ENCODE data around the gene GTF3A. TPM values are rescaled to one million over a fixed set of nuclear protein-coding genes. Genes with fewer than 3 reads are reported as not detected.

The GTF3A gene
- total RNA-seq, 1 experiment from 2014 or later = 88.7 TPM

- ChIA-PET CTCF (no interaction called here), POLR2A (no interaction called here)
- TF ChIP-seq PRDM15 (CRISPR knock-in tag; IDR thresholded peaks at IDR 0.05) = no peak
- no peak for TF ChIP-seq FOXP4 (CRISPR knock-in tag; IDR thresholded peaks at IDR 0.05)
- no peak for TF ChIP-seq CTCF (IDR thresholded peaks at IDR 0.05)
- no peak for TF ChIP-seq CREB1 (CRISPR knock-in tag; IDR thresholded peaks at IDR 0.05)
- TF ChIP-seq ERG (CRISPR knock-in tag; IDR thresholded peaks at IDR 0.05) = no peak
- no peak for TF ChIP-seq CDX4 (CRISPR knock-in tag; IDR thresholded peaks at IDR 0.05; ENCODE audit: borderline replicate concordance)
- no peak for TF ChIP-seq SMAD4 (CRISPR knock-in tag; IDR thresholded peaks at IDR 0.05)
- no peak for TF ChIP-seq MXD4 (CRISPR knock-in tag; IDR thresholded peaks at IDR 0.05; ENCODE audit: borderline replicate concordance)
- no peak for TF ChIP-seq TCF7 (CRISPR knock-in tag; IDR thresholded peaks at IDR 0.05; ENCODE audit: low read depth)
- TF ChIP-seq HMGXB4 (CRISPR knock-in tag; IDR thresholded peaks at IDR 0.05) = no peak
- no peak for TF ChIP-seq ETV6 (CRISPR knock-in tag; IDR thresholded peaks at IDR 0.05)
- no peak for TF ChIP-seq ZNF232 (CRISPR knock-in tag; IDR thresholded peaks at IDR 0.05)
- TF ChIP-seq ZNF396 (CRISPR knock-in tag; IDR thresholded peaks at IDR 0.05; ENCODE audit: borderline replicate concordance) = no peak
- TF ChIP-seq JAZF1 (CRISPR knock-in tag; IDR thresholded peaks at IDR 0.05) = no peak
- DNase-seq (ENCODE audit: low spot score) (no peak), ATAC-seq (no peak)
- no peak overlapping the region for H3K4me3 Mint-ChIP-seq
- no peak overlapping the region for H3K27ac Mint-ChIP-seq
- no peaks in the 10 kb centered on the region for H3K27me3 Mint-ChIP-seq (ENCODE audit: low read depth)
- H3K4me1 Mint-ChIP-seq = no peaks in the 10 kb centered on the region
- H3K9me3 Mint-ChIP-seq = peaks cover 10% of the 10 kb centered on the region
- 0 out of 2 replicates have a peak, but pooled peaks cover 2% of the 10 kb centered on the region for H3K36me3 Mint-ChIP-seq
These were observed 45.8 kb downstream of the GTF3A start for GRCh38 chr13:27470075-27470820.

Data from WTC11 (cell line).